Suppressor macrophage treated with lipopolysaccharide for 1 hour (primary cell): ENCODE results near the gene MACROH2A1.
A peak's percentile ranks its signal among the peaks of the same experiment; 100 is the strongest.
"Not testable (repeated sequence)": the region's sequence is repeated elsewhere in the genome, so short reads cannot be mapped to it uniquely, and the experiment has no call there.

Experiments used
- DNase-seq, 3 donors: peaks; one replicate each; pipeline ENCODE4 v3.0.0-alpha.2; 2020 to 2022

Gene MACROH2A1

GRCh38 chr5:135376961-135377624 lies 21.9 kb downstream of the MACROH2A1 start:
- DNase-seq, result peak; percentile 48 to 67 (median 65)

GRCh38 chr5:135375040-135375793 lies 23.8 kb downstream of the MACROH2A1 start:
- no peak for DNase-seq

GRCh38 chr5:135373736-135374515 lies 25.1 kb downstream of the MACROH2A1 start:
- DNase-seq, result no peak

GRCh38 chr5:135372654-135373381 lies 26.2 kb downstream of the MACROH2A1 start:
- DNase-seq, result no peak

- DNase-seq, result no peak
These were observed 27.3 kb downstream of the MACROH2A1 start for GRCh38 chr5:135371622-135372232.

GRCh38 chr5:135369952-135370351 lies 29.1 kb downstream of the MACROH2A1 start:
- no peak for DNase-seq

GRCh38 chr5:135367554-135367953 lies 31.5 kb downstream of the MACROH2A1 start:
- DNase-seq, result no peak

GRCh38 chr5:135367076-135367475 lies 32.0 kb downstream of the MACROH2A1 start:
- no peak for DNase-seq

- no peak for DNase-seq
These were observed 33.8 kb downstream of the MACROH2A1 start for GRCh38 chr5:135365281-135365680.

GRCh38 chr5:135364421-135365262 lies 34.4 kb downstream of the MACROH2A1 start:
- no peak for DNase-seq

- not testable (repeated sequence) for DNase-seq
These were observed 35.7 kb downstream of the MACROH2A1 start for GRCh38 chr5:135363342-135363741.

GRCh38 chr5:135362102-135362501 lies 36.9 kb downstream of the MACROH2A1 start:
- no peak for DNase-seq

- DNase-seq, result no peak
These were observed 38.5 kb downstream of the MACROH2A1 start for GRCh38 chr5:135360278-135361274.

GRCh38 chr5:135359374-135360165 lies 39.5 kb downstream of the MACROH2A1 start:
- no peak for DNase-seq

GRCh38 chr5:135357685-135358084 lies 41.3 kb downstream of the MACROH2A1 start:
- DNase-seq, result no peak

GRCh38 chr5:135356522-135357318 lies 42.3 kb downstream of the MACROH2A1 start:
- DNase-seq, result no peak

- DNase-seq, result no peak
These were observed 43.9 kb downstream of the MACROH2A1 start for GRCh38 chr5:135355169-135355568.

- DNase-seq, result no peak
These were observed 44.9 kb downstream of the MACROH2A1 start for GRCh38 chr5:135353952-135354721.
